Gastrocnemius medialis (tissue), 4 donors: ENCODE data around the gene TRDMT1.

ENCODE experiments used
- POLR2A ChIP-seq, 2 donors: fragments of 450-650 bp; IDR thresholded peaks; one replicate each; pipeline ENCODE4 v1.6.1; 2017; ENCODE audit warnings: antibody characterized with exemption in 2 of 2, mild to moderate bottlenecking in 2 of 2, moderate library complexity in 2 of 2
- TF ChIP-seq, protein P1 (sequence below), 5 experiments: fragments of 450-650 bp in 3 of 5; fragments of 200-600 bp in 2 of 5; sonication (generic) in 2 of 5; IDR thresholded peaks in 4 of 5; conservative IDR thresholded peaks in 1 of 5; 1 replicate in 4 of 5; 2 replicates in 1 of 5; pipeline ENCODE4 v1.5.1; 2016 to 2019; ENCODE audit warnings: antibody characterized with exemption in 5 of 5, mild to moderate bottlenecking in 3 of 5, moderate library complexity in 3 of 5

DNA sequence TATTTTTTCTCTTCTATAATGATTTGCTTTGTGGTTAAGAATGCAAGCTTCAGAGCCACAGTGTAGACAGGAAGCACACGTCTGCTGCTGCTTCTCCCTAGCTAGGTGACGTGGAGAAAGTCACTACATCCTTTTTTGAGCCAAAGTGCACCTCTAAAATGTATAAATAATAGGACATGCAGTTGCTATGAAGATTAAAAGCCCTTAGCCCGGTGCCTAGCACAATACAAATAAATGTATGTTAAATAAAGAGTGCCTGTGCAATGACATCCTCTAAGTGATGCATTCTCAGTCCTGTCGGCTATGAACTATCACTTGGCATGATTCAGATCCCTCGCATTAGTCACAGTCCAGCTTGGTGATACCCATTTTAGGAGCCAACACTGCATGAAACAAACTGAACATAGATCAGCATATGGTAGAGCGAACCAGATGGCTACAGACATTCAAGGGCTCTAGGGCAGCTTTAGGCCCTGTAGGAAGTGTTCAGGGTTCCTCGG is 4.8 kb upstream of the TRDMT1 start:
- TF ChIP-seq, protein P1, sequence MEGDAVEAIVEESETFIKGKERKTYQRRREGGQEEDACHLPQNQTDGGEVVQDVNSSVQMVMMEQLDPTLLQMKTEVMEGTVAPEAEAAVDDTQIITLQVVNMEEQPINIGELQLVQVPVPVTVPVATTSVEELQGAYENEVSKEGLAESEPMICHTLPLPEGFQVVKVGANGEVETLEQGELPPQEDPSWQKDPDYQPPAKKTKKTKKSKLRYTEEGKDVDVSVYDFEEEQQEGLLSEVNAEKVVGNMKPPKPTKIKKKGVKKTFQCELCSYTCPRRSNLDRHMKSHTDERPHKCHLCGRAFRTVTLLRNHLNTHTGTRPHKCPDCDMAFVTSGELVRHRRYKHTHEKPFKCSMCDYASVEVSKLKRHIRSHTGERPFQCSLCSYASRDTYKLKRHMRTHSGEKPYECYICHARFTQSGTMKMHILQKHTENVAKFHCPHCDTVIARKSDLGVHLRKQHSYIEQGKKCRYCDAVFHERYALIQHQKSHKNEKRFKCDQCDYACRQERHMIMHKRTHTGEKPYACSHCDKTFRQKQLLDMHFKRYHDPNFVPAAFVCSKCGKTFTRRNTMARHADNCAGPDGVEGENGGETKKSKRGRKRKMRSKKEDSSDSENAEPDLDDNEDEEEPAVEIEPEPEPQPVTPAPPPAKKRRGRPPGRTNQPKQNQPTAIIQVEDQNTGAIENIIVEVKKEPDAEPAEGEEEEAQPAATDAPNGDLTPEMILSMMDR (IDR thresholded peaks at IDR 0.05 in 4 of 5, conservative IDR thresholded peaks at IDR 0.05 in 1 of 5) = no peak
- TF ChIP-seq POLR2A (IDR thresholded peaks at IDR 0.05) = no peak
